Upper lobe of left lung (tissue), 6 donors: Measurements from ENCODE around the gene CT47C1. TPM values are rescaled to one million over a fixed set of nuclear protein-coding genes. Genes with fewer than 3 reads are reported as not detected.

Source experiments
- ATAC-seq, 2 donors: fragments of 200-7000 bp; cut with Tn5 transposase; one replicate each; pipeline ENCODE4 v1.9.1; 2022; ENCODE audit warnings: mild to moderate bottlenecking in 2 of 2, moderate library complexity in 2 of 2; ENCODE audit not compliant: low FRiP score in 2 of 2
- DNase-seq, 2 donors: peaks; one replicate each; pipeline ENCODE4 v3.0.0-alpha.2; 2019 to 2020
- H3K27ac ChIP-seq, 4 donors: fragments of 200-600 bp; sonication (generic); one replicate each; pipeline ENCODE4 v1.5.1; 2016 to 2019
- H3K27me3 ChIP-seq, 4 donors: fragments of 200-600 bp; sonication (generic); one replicate each; pipeline ENCODE4 v1.5.1; 2017 to 2019
- H3K36me3 ChIP-seq, 4 donors: fragments of 200-600 bp; sonication (generic); one replicate each; pipeline ENCODE4 v1.5.1; 2016 to 2019
- H3K4me1 ChIP-seq, 4 donors: fragments of 200-600 bp; sonication (generic); one replicate each; pipeline ENCODE4 v1.5.1; 2018 to 2019
- H3K4me3 ChIP-seq, 4 donors: fragments of 200-600 bp; sonication (generic); one replicate each; pipeline ENCODE4 v1.5.1; 2017 to 2019; ENCODE audit warnings: mild to moderate bottlenecking in 2 of 4, moderate library complexity in 1 of 4
- H3K9me3 ChIP-seq, 4 donors: fragments of 200-600 bp; sonication (generic); one replicate each; pipeline ENCODE4 v1.5.1; 2018 to 2019
- CTCF ChIP-seq, 6 experiments: fragments of 450-650 bp in 4 of 6; fragments of 200-600 bp in 2 of 6; sonication (generic) in 2 of 6; IDR thresholded peaks; one replicate each; pipeline ENCODE4 v1.5.1; 2016 to 2019; ENCODE audit warnings: antibody characterized with exemption in 6 of 6
- EP300 ChIP-seq, 4 donors: sonication (generic); formaldehyde crosslinking; IDR thresholded peaks; one replicate each; pipeline ENCODE4 v1.5.1; 2017; ENCODE audit warnings: antibody characterized with exemption in 4 of 4, control low read depth in 2 of 4
- POLR2A ChIP-seq, 4 donors: fragments of 450-650 bp; IDR thresholded peaks; one replicate each; pipeline ENCODE4 v1.5.1; 2016 to 2017; ENCODE audit warnings: antibody characterized with exemption in 4 of 4, mild to moderate bottlenecking in 2 of 4
- POLR2AphosphoS5 ChIP-seq, 2 donors: sonication (generic); formaldehyde crosslinking; IDR thresholded peaks; one replicate each; pipeline ENCODE4 v1.5.1; 2017; ENCODE audit warnings: antibody characterized with exemption in 2 of 2
- WGBS, 2 donors: methylation state at CpG; one replicate each; pipeline ENCODE4 v1.1.5; 2017 to 2018; 5-methylcytosine and 5-hydroxymethylcytosine counted together
- total RNA-seq, 6 donors: library from RNA; depleted of rRNA in 4 of 6; stranded (reverse); fragments of >200 nt in 4 of 6; gene quantifications; one replicate each; pipeline versions ENCODE4 v1.1.0 to v1.2.1, GENCODE V29; 2016 to 2021
- donor health status: DM: no; HTN: no; CAD: no; lungs with moderate emphysema.
- donor health status: DM: no; HTN: yes; CAD: no; lungs with severe emphysema.

The CT47C1 gene
- total RNA-seq, 6 donors from 2014 or later: not detected

GRCh38 chrX:119042040-119042439 is 30.8 kb upstream of the CT47C1 start:
- no peak for TF ChIP-seq CTCF (IDR thresholded peaks at IDR 0.05)
- TF ChIP-seq POLR2AphosphoS5 (IDR thresholded peaks at IDR 0.05): no peak
- no peak for TF ChIP-seq POLR2A (IDR thresholded peaks at IDR 0.05)
- no peak for TF ChIP-seq EP300 (IDR thresholded peaks at IDR 0.05)
- ATAC-seq (no peak), DNase-seq (no peak)
- no peaks in the 10 kb centered on the region for H3K9me3 ChIP-seq
- 75 to 97% methylated on average over 3 of the region's 3 CpGs for WGBS, 2 donors
- no peaks in the 10 kb centered on the region for H3K36me3 ChIP-seq
- no peaks in the 10 kb centered on the region for H3K27me3 ChIP-seq
- H3K27ac ChIP-seq: no peak overlapping the region
- H3K4me1 ChIP-seq: no peaks in the 10 kb centered on the region
- H3K4me3 ChIP-seq: no peak overlapping the region

GRCh38 chrX:119042996-119043395 is 29.8 kb upstream of the CT47C1 start:
- no peak for ATAC-seq
- H3K27me3 ChIP-seq: no peaks in the 10 kb centered on the region

GRCh38 chrX:119045884-119046283 is 26.9 kb upstream of the CT47C1 start:
- TF ChIP-seq CTCF (IDR thresholded peaks at IDR 0.05) (no peak), EP300 (IDR thresholded peaks at IDR 0.05) (no peak), POLR2AphosphoS5 (IDR thresholded peaks at IDR 0.05) (no peak), POLR2A (IDR thresholded peaks at IDR 0.05) (no peak)
- no peaks in the 10 kb centered on the region for H3K4me1 ChIP-seq
- ATAC-seq (no peak), DNase-seq (no peak)
- H3K9me3 ChIP-seq: no peaks in the 10 kb centered on the region
- no peaks in the 10 kb centered on the region for H3K27me3 ChIP-seq
- no peaks in the 10 kb centered on the region for H3K36me3 ChIP-seq
- no peak overlapping the region for H3K27ac ChIP-seq
- WGBS, 2 donors: 77 to 96% methylated on average over 2 of the region's 2 CpGs
- H3K4me3 ChIP-seq: no peak overlapping the region

More at GRCh38 chrX:119042996-119043395, 29.8 kb upstream of the CT47C1 start:
- Histone ChIP-seq H3K9me3 (no peaks in the 10 kb centered on the region), H3K27ac (no peak overlapping the region), H3K4me3 (no peak overlapping the region), H3K4me1 (no peaks in the 10 kb centered on the region), H3K36me3 (no peaks in the 10 kb centered on the region)
- TF ChIP-seq EP300 (IDR thresholded peaks at IDR 0.05): no peak
- no peak for TF ChIP-seq POLR2AphosphoS5 (IDR thresholded peaks at IDR 0.05)
- DNase-seq: no peak
- 75% methylated on average over 1 of the region's 1 CpG for WGBS, 2 donors

GRCh38 chrX:119055687-119056086 is 17.1 kb upstream of the CT47C1 start:
- WGBS, 2 donors: 40 to 46% methylated on average over 1 to 2 of the region's 2 CpGs
- Histone ChIP-seq H3K4me1 (no peaks in the 10 kb centered on the region), H3K27ac (no peak overlapping the region), H3K4me3 (no peak overlapping the region), H3K27me3 (no peaks in the 10 kb centered on the region), H3K36me3 (no peaks in the 10 kb centered on the region), H3K9me3 (no peaks in the 10 kb centered on the region)
- ATAC-seq (no peak), DNase-seq (no peak)
- TF ChIP-seq POLR2A (IDR thresholded peaks at IDR 0.05) (no peak), POLR2AphosphoS5 (IDR thresholded peaks at IDR 0.05) (no peak), CTCF (IDR thresholded peaks at IDR 0.05) (no peak), EP300 (IDR thresholded peaks at IDR 0.05) (no peak)

- DNase-seq: no peak
- Histone ChIP-seq H3K4me1 (no peaks in the 10 kb centered on the region), H3K27ac (no peak overlapping the region), H3K36me3 (no peaks in the 10 kb centered on the region), H3K27me3 (no peaks in the 10 kb centered on the region), H3K4me3 (no peak overlapping the region), H3K9me3 (no peaks in the 10 kb centered on the region)
- TF ChIP-seq POLR2A (IDR thresholded peaks at IDR 0.05): no peak
- TF ChIP-seq CTCF (IDR thresholded peaks at IDR 0.05): no peak
- peak in 1 of 2 donors; percentile 34 for ATAC-seq
- WGBS, 2 donors: 60 to 65% methylated on average over 6 of the region's 6 CpGs
Observed at GRCh38 chrX:119062750-119063374, 9.9 kb upstream of the CT47C1 start.
